CD4-positive, alpha-beta T cell treated with Interleukin-2 at 100 ng/mL for 4 hours (primary cell): ENCODE results near the gene ATP5PO.
A peak's percentile ranks its signal among the peaks of the same experiment; 100 is the strongest.

Experiments used
- DNase-seq: peaks from one replicate; pipeline ENCODE4 v3.0.0-alpha.2; 2020; ENCODE audit warnings: low spot score

Gene ATP5PO, protein sequence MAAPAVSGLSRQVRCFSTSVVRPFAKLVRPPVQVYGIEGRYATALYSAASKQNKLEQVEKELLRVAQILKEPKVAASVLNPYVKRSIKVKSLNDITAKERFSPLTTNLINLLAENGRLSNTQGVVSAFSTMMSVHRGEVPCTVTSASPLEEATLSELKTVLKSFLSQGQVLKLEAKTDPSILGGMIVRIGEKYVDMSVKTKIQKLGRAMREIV

DNA sequence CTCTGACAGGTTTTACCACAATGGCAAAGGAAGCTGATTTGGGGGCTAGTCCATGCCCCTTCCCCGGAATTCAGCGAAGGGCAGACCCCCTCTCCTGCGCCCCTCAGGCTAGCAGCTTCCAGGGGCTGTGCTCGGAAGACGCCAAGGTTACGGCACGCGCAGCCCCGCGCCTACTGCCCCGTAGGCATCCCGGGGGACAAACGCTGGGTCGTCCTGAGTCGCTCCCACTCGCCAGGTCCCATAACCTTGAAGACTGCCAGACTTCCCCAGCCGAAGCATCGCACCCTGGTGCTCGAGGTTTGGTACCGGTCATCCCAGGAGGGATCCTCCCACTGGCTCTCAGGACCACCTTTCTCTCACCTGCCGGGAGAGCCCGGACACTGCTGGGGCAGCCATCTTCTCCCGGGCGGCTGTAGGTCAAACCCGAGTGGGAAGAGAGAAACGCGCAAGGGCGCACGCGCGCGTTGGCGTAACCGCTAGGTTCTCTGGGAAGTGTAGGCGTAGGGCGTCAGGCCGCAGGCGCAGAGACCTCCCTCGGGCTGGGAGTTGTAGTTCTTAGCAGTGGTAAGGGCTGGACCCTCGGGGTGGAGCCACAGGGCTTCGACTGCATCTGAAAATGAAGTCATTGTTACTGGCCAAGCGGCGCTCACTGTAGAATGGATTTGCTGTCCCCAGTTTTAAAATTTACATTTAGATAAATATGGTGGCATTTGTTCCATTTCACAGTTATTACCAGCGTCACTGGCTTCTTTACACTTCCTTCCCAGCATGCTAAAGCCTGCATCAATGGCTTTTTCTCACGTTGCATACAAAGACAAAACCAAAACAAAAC lies at the start of gene ATP5PO:
ATP5PO (minus strand) TSS at position 437 of the 832 bp plus-strand sequence; CDS start at position 396, 41 bp downstream.
- peak; percentile 96 for DNase-seq

DNA sequence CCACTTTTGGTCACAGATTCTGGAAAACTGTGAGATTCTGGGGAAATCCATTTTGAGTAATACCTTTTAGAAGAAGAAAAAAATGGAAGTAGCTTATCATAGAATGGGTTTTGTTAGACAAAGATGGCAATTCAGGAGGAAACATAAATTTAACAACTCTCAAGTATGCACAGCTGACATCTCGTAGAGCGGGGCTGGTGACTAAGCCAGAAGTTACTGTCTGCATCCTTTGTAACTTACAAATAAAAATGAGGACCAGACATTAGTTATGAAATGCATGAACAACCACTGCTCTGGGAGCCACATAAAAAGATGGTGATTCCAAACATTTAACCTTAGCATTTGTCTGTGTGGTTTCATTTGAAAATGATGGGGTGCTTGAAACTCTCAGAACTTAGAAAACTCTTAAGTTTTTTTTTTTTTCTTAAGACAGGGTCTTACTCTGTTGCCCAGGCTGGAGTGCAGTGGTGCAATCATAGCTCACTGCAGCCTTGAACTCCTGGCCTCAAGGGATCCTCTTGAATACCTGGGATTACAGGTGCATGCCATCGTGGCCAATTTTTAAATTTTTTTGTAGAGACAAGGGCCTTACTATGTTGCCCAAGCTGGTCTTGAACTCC lies 49.2 kb upstream of the ATP5PO start:
- no peak for DNase-seq

DNA sequence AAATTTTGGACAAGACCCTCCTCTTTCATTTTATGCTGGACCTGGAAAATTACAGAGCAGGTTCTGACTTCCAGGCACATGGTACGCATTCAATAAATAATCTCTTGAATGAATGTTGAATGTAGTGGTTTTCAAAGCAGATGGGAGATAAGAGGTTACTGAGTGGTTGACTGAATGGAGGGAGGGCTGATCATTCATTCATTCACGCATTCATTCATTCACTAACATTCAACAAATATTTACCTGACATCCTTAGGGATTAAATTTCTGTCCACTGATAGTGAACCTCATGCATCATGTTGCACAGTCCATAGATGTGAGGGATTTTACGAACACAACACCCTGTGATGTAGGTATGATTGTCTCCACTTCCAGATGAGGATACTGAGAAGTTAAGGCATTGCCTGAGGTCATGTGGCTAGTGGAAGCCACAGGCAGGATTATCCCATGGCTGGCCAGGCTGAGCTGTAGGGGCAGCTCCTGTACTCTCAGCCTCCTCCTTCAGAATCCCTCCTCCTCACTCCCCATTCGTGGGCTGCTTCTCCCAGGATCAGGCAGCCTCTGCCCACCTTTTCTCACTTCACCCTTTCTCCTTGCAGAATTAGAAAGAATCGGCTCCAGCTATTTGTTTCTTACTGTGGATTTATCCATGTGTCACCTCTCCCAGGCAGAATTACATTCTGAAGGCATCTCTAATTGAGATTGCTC lies 48.4 kb upstream of the ATP5PO start:
- no peak for DNase-seq

DNA sequence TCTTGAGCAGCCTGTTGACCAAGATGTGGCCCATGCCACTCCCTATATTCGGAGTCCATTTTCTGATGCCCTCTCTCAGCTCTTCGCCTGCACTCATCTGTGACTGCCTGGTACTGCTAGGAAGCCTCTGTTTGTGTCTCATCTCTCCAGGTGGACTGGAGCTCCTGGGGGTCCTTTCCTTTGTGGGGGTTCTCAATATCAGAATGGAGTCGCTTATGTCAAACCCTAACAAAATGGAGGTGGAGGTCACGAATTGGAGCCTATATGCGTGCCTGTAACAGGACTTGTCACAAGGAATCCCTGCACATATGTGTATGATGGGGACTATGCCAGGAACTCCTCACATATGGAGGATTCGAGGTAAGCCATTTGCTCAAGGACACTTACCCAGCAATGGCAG lies 46.7 kb upstream of the ATP5PO start:
- no peak for DNase-seq

DNA sequence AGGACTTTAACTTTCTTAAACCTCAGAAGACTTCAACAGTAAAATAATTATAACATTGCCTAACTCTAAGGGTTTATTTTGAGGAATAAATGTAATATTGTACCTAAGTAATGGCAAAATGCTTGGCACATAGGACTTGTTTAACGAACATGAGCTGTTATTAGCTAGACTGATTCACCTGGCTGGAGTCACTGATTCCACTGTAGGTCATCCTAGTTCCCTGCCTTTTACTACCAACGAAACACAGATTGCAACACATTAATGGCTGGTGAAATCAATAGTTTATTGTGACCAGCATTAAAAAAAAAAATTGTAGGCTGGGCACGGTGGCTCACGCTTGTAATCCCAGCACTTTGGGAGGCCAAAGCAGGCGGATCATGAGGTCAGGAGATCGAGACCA lies 45.5 kb upstream of the ATP5PO start:
- no peak for DNase-seq

DNA sequence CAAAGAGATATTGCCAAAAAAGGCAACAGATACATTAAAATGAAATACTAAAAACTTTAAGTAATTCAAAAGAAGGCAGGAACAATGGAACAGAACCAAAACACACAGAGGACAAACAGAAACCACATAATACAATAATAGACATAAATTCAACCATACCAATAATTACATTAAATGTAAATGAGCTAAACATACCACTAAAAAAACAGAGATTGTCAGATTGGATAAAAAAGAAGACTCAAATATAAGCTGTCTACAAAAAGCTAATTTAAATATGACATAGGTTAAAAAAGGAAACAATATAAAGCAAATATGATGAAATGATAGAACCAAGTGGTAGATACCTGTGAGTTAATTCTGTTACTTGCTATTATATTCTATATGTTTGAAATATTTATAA lies 44.1 kb upstream of the ATP5PO start:
- DNase-seq: no peak

DNA sequence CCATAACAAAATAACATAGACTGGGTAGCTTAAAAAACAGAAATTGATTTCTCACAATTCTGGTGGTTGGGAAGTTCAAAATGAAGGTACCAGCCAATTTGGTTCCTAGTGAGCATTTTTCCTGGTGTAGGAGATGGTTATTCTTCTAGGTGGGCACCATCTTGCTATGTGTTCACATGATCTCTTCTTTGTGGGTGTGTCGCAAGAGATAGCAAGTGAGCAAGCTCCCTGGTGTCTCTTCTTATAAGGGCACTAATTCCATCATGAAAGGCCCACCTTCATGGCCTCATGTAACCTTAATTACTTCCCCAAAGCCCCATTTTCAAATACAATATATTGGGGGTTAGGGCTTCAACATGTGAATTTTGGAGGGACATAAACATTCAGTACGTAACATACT lies 38.8 kb upstream of the ATP5PO start:
- DNase-seq: no peak

DNA sequence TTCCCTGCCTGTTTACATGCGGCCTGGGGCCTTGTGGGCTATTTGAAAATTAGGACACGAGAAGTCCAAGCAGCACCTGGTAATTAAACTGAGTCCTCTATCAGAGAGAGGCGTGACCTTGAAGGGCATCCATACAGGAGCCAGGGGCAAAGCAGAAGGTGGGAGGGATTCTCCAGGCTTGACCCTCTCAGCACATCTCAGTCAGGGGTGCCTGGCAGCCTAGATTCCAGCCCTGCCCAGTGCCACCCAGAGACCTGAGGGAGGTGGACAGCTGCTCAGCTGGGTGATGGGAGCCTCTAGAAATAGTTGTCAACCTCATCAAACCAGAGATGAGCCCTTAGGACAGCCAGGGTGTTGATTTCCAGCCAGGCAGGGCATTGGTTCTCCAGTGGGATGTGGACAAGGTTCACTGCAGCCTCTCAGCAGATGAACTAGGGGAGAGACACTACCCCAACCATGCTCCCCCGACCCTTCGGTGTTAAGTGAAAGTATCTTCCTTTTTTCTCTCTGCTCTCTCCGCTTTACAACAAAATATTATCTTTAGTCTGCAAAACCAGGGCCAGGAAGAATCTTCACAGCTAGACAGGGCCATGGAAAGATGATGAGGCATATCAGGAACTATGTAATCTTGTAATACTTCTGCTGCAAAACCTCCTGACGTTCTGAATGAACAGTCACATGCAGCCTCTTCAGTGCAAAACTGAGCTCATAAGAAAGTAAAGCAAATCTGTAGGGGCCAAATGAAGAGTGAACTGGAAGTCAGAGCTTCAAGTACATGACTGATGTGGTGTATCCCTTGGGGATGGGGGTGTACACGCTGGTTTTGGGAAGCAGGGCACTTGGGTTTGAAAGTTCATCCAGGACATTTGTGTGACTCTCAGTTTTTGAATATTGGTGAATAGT lies 35.9 kb upstream of the ATP5PO start:
- DNase-seq: no peak

DNA sequence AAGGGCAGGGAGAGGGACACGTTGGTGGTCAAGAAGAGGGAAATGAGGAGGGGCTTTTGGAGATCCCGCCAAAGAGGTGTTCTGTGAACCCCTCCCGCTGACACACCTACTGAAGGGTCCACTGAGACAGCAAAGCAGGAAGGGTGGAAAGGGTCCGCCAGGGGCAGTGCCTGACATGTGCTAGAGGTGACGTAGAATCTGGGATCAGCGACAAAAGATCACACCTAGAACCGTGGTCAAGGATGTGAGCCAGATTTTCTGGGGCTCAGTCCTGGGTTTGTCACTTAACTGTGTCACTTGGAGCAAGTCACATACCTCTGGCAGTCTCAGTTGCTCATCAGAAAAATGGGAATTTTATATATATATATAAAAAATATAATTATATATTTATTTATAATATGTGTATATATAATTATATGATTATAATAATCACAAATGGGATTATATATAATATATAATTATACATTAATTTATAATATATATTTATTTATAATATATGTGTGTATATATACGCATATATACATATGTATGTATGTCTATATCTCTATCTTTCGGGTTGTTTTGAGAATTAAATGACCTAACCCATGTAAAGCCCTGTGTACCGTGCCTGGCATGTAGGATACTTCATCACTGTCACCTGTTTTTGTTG lies 35.0 kb upstream of the ATP5PO start:
- no peak for DNase-seq

DNA sequence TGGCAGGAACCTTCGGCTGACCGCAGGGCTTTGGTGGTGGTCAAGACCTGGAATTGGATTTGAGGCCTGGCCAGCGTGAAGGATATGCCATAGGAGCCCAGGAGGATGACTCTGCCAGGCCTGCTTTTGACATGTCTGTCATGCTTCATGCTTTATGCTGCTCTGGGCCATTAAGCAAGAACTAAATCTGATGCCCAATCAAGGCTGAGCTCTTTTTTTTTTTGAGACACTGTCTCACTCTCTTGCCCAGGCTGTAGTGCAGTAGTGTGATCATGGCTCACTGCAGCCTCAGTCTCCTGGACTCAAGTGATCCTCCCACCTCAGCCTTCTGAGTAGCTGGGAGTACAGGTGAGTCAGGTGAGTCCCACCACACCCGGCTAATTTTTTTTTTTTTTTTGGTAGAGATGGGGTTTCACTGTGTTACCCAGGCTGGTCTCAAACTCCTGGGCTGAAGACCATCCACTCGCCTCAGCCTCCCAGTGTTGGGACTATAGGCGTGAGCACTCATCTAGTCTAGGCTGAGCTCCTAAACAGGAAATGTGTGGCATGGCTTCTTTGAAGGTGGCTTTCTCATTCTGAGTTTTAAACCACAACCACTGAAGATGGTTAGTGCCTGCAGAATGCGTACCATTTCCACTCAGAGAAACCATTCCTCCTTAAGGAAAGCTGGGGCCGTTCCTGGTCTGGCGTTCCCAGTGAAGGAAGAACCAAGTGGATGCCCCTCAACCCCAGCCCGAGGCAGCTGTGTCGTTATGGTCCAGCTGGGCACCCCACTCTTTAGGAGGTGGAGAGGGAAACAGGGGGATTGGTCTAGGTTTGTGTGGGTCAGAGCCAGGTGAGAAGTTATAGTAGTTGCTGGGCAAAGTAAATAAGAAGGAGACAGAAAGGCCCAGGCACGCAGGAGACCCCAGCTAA lies 34.2 kb upstream of the ATP5PO start:
- peak; percentile 86 for DNase-seq

DNA sequence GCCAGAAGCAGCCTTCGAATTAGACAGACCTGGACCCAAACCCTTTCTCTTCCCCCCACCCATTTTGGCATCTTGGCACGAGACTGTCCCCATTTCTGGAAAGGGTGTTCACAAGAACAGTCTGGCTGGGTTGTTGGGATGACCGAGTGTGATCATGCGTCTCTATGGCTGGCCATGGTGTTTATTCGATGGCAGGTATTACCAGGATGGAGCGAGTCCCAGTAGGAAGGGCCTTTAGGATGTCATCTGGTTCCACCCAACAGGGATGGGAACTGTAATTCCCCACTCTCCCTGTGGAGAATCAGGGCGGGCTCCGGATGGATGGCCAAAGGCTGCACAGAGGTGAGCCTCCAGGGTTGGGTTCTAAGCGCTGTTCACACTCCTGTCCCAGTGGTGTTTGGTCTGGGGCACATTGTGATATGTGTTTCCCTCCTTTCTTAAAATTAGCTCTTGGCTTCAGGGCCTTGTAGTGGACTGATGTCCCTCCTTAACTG lies 33.4 kb upstream of the ATP5PO start:
- no peak for DNase-seq

DNA sequence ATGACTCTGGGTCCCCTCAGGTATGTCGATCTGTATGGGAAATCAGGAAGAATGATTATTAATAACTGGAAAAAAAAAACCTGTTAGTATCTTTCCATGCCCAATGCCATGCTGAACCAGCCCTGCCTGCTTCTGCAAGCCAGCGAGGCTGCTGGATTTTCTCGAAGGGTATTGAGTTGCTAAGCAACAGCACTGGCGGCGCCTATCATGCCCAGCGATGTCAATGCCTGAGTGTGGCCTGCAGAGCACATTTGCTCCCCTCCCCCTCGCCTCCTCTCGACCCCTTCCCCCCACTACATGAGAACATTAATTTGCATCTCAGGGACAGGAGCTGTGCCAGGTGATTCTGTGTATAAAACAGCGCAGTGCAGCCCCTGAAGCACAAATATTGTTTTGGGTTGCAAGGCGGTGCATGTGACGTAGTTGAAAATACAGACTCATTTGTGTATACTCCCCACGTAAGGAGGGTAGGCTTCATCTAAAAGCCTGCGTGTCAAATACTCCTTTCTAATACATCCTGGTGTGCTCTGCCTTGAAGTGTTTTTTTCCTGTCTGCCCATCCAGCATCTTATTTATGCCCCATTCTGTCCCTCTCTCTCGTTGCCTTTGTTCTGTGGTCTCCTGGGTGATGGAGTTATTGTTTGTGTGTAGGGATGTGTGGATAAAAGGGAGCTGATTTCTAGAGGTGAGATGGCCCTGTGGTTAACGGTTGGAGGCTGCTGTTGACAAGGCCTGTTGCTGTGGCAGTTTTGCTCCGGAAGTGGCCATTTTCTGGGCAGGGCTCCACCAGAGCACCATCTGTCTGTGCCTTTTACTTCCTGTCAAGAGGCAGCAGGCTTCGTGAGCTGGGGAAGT lies 32.7 kb upstream of the ATP5PO start:
- DNase-seq: peak; percentile 94

DNA sequence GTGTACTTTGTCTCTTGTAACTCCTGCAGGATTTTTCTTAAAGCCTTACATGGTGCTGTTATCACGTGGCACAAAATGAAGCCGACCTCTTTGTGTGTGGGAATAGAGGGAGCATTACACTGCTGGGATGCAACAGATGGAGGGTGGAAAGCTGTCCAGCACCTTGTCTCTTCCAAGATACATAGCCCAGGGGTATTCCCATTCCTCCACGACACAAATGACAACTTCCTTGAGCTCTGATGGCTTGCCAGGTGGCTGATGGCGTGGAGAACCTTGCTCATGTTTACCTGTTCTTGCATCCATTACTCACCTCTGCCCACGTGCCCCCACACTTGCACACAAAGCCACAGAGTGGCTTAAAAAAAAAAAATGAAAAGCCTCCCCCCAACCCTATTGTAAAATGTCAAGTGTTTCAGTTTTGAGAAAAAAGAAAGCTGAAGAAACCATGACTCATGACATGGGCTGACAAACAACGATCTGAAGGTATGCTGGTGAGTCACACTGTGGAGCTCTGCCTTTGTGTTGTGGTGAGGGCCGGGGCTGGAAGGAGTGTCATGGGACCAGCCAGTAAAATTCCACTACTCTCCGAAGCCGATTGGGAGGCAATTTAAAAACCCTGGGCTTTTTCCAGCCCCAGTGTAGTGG lies 32.0 kb upstream of the ATP5PO start:
- DNase-seq: peak; percentile 96

DNA sequence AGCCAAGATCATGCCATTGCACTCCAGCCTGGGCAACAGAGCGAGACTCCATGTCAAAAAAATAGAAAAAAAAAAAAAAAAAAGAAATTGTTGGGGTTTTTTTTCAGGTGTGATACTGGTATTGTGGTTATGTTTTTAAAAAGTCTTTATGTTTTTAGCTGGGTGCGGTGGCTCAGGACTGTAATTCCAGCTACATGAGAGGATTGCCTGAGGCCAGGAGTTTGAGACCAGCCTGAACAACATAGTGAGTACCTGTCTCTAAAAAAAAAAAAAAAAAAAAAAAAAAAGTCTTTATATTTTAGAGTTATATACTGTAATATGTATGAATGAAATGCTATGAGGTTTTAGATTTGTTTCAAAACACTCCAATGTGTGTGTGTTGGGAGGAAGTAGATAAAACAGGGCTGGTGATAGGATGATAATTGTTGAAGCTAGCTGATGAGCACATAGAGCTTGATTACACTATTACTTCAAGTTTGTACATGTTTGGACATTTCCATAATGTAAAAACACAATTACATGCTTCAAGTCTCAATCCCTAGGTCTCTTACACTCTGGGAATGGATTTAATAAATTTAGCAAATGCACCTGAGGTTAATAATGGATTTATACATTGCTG lies 30.2 kb upstream of the ATP5PO start:
- DNase-seq: no peak

DNA sequence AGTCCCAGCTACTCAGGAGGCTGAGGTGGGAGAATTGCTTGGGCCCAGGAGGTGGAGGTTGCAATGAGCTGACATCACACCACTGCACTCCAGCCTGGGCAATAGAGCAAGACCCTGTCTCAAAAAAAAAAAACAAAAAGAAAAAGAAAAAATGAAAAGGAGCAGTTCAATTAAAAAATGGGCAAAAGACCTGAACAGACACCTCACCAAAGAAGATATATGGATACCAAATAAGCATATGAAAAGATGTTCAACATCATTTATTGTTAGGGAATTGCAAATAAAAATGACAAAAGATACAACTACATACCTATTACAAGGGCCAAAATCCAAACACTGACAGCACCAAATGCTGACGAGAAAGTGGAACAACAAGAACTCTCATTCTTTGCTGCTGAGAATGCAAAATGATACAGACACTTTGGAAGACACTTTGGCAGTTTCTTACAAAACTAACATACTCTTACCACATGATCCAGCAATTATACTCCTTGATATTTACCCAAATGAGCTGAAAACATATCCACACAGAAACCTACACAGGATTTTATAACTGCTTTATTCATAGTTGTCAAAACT lies 28.7 kb upstream of the ATP5PO start:
- no peak for DNase-seq

DNA sequence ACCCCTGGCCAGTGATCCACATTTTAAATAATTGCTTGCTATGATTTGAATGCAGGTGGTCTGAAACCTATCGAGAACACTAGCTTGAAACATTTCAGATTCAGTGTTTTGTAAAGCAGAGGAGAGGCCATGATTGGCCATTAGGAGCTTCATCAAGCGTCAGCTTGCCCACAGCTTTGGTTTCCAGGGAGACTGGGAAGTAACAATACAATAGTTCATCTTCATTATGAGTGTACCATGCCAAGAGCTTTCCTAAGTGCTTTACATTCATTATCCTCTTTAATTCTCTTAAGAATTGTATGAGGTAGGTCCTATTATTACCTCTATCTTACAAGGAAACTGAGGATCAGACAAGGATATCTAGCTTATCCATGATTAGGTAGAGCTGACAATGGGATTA lies 27.7 kb upstream of the ATP5PO start:
- no peak for DNase-seq

DNA sequence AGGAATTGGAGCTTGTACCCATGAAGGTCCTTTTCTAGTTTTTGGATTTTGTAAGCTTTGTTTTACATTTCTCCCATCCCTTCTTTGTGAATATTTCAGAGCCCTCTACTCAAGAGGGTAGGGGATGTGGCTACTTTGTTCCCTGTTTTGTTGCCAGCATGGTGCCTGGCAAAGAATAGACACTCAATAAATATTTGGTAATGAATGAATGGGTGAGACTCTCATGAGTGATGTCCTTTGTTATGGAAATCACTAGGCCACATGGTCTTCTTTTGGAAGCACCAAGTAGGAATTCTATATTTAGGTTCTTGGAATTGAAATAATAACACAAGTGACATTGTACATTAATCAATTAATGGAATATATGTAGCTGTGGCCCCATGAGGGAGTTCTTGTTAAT lies 26.8 kb upstream of the ATP5PO start:
- DNase-seq: no peak

DNA sequence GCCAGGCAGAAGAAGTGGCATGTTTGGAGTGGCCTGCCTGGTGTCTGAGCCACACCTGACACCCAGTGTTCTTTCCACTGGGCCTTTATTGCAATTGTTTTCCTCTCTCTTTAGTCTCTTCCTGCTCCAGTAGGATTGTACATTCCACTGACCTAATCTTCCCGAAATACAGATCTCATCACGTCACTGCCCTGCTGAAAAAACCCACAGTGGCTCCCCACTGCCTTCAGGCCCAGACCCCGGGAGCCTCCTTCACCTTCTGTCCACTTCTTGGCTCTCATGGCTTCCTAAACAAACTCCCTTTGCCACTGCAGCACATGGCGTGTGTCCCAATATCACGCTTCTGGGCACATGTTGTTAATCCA lies 25.3 kb upstream of the ATP5PO start:
- no peak for DNase-seq
